Body of pancreas (tissue), 4 donors: ENCODE results near the gene CCL2.

ENCODE experiments used
- CTCF ChIP-seq, 7 experiments: fragments of 450-650 bp in 4 of 7; fragments of 200-600 bp in 3 of 7; sonication (generic) in 3 of 7; IDR thresholded peaks; one replicate each; pipeline ENCODE4 v1.5.1; 2016 to 2019; ENCODE audit warnings: antibody characterized with exemption in 7 of 7
- POLR2A ChIP-seq, 3 donors: fragments of 450-650 bp; IDR thresholded peaks; one replicate each; pipeline ENCODE4 v1.6.1; 2016; ENCODE audit warnings: antibody characterized with exemption in 3 of 3, mild to moderate bottlenecking in 2 of 3

GRCh38 chr17:34300652-34301370 lies 45.7 kb downstream of the CCL2 start:
- TF ChIP-seq POLR2A (IDR thresholded peaks at IDR 0.05) (no peak), CTCF (IDR thresholded peaks at IDR 0.05) (no peak)
